ENCODE data around the gene ST3GAL6. TPM values are rescaled to one million over a fixed set of nuclear protein-coding genes. Genes with fewer than 3 reads are reported as not detected.

The ST3GAL6 gene
- total RNA-seq, 1 donor from 2014 or later, result 11.6 TPM

DNA sequence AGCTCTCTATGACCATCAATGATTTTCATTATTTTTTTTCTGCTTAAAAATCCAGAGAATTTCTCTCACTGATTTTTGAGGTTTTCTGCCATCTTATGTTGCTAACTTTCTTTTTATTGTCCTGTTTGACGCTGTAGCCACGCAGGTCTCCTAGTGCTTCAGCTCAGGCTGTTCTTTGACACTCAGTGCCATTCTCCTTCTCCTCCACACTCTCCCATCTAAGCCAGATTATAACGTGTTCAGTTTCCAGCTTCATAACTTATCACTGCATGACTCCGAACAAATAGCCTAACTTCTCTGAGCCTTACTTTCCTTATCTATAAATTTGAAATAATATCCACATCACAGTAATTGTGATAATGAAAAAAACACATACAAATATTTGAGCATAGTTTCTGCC is 22.8 kb upstream of the ST3GAL6 start:
- DNase-seq, result no peak

DNA sequence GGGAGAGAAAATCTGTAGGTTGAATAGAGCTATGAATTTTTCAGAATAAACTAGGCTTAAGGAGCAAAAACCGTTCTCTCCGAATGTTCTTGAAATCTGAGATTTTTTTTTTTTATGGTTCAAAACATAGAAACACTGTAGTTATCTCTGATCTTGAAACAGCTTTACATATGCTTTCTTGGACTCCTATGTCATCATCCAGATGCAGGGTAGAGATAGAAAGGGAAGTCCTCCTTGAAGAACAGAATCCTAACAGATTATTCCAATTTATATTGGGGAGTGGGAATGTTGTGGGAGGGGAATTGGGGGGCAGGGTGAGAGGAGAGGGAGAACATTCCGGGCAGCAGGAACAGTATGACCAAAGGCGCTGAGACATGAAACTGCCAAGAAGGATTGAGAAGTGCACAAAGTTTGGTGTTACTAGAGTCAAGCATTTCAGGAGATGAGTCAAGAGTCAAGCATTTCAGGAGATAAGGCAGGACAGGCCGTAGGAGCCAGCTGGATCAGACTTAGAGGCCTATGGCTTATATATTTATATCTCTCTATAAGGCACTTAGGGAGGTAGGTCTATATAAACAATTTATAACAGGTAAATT is 21.9 kb upstream of the ST3GAL6 start:
- no peak for DNase-seq

DNA sequence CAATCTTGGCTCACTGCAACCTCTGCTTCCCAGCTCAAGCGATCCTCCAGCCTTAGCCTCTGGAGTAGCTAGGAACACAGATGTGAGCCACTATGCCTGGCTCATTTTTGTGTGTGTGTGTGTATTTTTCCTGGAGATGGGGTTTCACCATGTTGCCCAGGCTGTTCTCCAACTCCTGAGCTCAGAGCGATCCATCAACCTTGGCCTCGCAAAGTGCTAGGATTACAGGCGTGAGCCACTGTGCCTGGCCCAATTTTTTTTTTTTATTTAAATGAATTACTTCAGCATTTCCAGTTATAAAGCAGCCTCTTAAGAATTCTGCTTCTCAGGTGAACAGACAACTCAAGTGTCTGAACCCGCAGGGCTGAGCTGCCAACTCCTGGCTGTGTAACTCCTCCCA is 20.1 kb upstream of the ST3GAL6 start:
- no peak for DNase-seq

DNA sequence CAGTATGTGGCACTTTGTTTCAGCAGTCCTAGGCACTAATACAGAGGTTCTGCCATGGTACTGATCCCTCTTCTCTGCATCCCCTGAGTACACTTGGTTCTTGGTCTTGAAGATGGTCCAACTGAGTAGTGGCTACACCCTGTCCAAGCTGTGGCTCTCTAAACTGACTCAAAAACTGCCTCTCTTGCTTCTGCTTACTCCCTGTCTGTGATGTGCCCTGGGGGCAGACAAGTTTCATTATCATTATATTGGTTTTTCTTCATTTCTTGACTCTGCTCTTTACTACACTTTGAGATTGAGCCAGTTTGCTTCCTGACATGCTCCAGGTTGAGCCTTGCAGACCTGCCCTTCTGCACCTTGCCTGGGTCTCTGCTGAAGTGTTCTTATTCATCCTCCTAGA is 18.9 kb upstream of the ST3GAL6 start:
- DNase-seq, result no peak

DNA sequence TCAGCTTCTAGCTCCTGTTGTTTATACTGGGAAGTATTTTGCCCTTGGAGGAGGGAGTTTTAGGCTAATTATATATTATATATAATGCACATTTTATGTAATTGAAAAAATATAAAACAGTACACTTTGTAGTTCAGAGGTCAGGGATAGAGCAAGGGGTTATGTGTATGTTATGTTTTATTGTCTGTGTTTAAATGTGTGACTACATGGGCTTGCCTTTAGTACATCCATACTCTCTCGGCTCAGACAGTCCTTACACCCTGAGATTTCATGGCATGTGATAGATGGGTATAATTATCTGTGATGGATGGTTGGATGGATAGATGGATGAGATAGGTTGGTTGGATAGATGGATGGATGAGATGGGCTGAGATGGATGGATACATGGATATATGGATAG is 17.4 kb upstream of the ST3GAL6 start:
- DNase-seq, result no peak

DNA sequence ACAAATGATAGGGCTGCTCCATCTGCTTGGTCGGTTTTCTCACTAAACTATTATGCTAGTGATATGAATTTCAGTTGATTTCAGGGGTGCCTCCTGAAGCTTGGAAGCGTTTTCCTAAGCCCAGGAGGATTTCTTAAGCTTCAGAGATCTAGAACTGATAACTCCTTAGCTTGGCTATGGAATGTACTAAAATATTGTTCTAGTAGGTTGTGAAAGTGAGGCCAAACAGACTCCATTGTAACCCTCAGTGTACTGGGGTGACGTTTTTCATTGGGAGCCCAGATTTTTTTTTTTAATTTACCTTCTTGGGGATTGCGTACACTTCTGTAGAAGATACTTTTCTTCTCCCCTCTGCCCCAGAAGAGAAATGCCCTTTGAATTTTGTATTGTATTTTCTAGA is 17.0 kb upstream of the ST3GAL6 start:
- no peak for DNase-seq

DNA sequence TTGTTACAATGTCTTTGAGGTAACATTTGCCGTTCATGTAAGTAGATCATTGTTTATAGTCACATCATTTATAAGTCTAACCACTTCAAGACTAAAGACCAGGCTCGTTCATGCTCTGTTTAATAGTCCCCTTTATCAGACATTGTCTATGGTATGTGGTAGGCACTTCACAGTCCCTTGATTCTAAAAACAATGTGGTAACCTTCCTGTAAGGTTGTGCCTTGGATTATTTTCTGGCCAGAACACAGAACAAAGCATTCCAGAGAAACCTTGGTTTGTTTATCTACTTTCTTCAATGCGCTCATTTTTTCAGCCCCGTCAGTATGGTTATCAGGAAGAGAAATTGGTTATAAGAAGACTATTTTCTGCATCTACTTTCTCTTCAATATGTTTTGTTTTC is 16.3 kb upstream of the ST3GAL6 start:
- DNase-seq, result no peak

DNA sequence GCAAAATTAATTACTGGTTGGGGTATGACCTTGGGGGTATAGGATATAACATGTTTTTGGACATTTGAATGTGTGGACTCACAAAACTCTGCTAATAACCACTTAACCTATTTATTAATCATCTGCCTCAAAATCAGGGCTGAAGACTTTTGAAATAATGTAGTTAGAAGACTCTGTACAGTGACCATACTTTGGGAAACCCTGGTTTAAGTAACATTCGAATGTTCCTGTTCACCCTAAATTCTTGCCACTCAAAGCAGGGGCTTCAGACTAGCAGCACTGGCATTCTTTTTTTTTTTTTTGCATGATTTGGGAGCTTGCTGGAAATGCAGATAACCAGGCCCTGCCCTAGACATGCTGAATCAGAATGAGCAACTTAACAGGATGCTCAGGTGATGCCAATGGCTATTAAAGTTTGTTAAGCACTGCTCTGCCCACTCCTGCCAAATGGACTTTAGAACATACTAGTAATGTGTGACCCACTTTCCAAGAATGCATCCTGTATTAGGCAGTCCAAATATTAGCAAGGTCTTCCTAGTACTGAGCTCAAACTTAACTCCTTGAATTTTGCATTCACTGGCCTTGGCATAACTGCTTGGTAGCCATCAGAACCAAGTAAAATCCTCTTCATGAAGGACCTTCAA is 12.7 kb upstream of the ST3GAL6 start:
- no peak for DNase-seq

DNA sequence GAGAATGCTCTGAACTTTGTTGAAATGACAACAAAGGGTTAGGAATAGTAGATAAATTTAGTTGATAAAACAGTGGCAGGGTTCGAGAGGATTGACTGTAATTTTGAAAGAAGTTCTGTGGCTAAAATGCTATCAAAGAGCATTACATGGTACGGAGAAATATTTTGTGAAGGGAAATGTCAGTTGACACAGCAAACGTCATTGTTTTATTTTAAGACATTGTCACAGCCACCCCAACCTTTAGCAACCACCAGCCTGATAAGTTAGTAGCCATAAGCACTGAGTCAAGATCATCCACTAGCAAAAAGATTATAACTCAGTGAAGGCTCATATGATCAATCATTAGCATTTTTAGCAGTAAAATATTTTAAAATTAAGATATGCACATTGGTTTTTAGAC is 8.7 kb upstream of the ST3GAL6 start:
- DNase-seq, result no peak

DNA sequence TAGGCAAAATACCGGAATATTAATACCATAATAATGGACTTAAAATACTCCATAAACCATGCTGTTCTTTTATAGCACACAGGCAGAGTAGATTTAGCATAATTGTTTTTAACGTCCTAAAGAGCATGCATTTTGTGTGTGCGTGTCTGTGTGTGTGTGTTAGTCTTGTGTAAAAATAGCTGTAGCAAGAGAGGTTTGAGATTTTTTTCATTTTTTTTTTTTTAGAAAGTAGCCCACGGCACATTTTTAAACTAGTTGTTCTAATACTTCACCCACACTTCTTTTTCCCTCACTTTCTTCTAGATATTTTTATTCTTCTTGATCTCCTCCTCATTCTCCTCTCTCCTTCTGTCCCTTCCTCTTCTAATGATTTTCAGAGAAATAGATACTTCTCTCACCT is 7.5 kb upstream of the ST3GAL6 start:
- no peak for DNase-seq

DNA sequence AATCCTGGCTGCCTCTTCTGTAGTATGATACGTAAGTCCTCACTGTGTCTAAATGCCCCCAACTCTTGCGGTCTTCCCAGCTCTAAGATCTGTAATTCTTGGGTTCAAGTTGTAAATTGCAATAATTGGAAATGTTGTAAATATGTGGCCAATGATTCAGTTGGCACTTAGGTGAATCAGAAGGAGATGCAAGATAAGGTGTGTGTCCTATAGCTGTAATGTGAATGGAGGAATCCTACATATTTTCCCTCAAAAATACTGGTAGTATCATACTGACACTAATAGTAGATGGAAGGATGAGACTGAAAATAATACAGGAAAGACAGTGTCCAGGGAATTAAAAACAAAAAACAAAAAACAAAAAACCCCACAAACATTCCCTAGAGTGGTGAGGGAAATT is 3.5 kb upstream of the ST3GAL6 start:
- no peak for DNase-seq

DNA sequence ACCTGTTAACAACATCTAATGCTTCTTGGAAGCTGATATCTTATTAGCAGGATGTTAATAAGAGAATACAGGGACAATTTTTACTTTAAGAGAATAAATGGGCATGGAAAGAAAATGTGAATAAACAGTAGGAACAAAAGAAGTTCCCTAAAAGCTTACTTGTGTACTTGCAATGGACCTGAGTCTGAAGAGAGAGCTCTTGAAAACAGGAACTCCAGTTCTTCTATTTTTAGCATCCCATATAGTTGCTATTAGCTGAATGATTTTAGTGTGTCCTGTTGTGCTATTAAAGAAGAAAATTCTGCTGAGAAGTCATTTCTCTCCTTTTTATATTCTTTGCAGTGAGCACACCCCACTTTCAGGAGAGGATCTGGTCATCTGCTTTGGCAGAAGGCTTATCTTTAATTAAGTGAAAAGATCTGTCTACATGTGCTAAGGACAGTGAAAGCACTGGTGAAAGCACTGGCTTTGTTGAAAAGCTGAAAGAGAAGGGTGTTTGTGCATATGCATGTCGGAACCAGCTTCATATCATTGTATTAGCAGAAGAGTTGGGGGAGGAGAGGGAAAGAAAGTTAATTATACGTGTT is 1.4 kb upstream of the ST3GAL6 start:
- DNase-seq, result no peak

DNA sequence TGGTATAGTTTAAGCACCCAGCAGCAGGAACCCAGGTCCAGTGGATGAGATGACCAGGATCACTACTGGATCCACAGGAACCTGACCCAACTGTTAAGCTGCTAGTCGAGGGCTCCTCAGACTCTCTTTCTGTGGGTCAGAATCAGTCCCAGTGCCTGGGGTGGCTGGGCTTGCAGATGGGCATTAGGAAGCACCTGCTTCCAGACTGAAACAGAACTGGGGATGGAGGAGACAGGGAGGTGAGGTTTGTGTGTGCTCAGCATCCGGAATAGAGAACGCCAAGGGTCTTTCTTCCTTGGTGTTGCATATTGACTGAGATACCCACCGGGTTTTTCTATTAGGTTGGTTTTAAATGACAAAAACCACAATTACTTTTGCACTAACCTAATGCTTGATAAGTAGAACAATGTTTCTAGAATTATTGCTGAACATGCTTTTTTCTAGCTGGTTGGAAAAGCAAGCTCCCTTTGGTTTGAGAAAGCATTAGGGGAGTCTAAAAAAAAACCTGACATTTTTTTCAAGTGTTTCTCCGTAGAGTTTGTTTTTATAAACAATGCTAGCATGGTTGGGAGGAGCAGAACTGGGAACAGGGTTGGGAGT is 779 bp downstream of the ST3GAL6 start:
- no peak for DNase-seq

DNA sequence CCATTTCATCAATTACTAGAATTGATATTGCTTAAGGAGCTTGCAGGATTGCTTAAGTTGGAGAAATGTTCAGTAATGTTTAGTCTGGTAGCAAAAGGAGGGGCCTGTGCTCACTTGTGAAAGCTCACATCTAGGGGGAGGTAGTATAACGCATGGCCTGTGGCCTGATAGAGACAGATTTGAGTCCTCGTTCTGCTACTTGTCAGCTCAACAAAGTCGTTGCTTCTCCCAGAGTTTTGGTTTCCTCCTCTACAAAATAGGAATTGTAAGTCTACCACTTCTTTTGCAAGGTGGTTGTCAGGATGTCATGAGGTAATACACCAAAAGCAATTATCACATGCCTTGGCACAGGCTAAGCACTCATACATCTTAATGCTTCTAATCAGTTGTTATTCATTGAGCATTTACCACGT is 1.3 kb downstream of the ST3GAL6 start:
- DNase-seq, result no peak

DNA sequence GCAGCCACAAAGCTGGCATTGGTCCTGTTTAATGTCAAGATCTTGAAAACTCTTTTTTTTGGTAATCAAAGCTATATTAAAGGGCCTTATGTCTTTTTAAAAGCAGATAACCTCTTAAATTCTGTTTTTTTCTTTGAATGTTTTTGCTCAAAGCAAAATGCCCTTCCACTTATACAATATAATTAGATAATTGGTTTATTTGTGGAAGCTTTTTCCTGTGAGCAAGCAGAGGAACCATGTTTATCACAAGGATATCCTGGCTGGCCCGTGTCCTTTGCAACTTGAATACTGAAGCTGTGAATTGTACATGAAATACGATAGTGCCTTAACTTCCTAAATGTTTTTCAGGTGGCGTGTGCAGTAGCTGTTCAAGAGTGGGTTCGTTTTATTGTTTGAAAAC is 2.6 kb downstream of the ST3GAL6 start:
- no peak for DNase-seq

DNA sequence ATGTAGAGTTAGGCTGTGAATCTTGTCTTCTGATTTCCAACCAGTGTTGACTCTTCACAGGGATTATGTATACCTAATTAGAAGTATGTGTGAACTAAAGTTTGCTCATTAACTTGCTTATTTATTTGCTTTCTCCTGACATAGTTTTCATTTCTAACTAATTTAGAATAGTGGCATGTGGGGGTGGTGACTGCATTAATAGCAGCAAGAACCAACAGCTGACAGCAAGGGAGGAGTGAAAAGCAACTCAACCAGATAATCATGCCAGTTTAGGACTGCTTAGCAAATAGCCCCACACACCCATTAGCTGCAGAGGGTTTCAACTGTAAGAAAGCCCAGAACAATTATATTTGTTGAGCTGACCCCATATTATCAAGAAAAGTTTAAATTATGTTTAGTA is 3.8 kb downstream of the ST3GAL6 start:
- no peak for DNase-seq

DNA sequence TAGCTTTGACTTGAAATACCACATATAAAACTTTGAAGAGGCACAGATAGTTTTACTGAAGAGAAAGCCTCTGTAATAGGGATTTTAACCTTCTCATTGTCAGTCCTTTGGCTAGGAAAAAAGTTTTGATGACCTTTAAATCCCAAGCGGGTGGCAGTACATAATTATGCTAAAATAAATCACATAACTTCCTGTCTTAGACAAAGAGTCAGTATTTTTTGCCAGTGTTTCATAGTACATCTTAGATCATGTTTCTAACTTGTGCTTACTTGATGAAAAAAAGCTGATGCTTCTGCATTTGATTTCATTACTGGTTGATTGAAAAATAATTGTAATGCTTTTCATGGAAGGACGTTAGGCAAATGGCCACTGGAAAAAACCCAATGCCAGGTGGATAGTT is 5.8 kb downstream of the ST3GAL6 start:
- no peak for DNase-seq

DNA sequence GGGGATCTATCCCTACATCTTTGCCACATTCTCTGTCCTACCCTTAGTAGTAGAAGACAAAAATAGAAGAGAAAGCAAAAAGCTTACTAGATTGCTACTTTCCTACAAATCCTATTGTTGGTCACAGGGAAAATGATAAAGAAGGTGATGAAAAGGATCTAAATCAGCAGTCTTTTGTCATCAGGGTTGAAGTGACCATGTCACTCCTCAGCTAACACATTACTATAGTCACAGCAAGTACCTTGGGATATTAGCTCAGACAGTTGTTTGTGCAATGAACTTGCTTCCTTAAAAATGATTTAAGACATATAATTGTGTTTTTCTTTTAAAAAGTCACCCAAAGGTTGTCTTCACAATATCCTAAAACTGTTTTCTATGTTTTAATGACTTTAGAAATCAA is 6.3 kb downstream of the ST3GAL6 start:
- no peak for DNase-seq

DNA sequence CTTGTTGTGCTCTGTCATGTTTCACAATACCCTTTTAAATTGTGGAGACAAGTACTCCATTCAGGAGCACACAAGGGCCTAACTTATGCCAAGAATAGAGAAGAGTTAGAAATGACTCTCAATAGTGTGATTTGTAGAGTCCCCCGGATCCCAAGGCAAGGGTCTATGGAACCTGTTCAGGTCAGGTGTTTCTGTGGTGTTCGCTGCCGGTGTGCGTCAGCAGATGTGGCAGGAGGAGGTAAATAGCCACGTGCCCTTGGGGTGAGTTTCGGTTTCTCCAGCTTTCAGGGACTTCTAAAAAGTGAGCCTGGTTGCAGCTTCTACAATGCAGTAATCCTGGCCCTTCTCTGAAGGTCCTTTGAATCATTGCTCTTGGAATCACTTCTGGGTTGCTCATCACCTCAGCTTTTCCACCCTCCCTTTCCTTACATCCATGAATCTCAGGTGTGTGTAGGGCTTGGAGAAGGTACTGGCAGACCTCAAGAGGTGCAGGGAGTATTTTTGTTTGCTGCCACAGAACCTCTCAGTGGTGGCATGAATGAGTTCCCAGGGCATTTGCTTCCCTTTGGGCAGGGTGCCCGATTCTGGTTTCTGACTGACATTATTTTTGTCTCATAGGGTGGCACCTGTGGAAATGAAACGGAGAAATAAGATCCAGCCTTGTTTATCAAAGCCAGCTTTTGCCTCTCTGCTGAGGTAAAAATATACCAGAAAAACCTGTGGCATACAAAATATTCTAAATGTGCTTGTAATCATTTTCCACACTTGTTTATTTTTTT is 7.3 kb downstream of the ST3GAL6 start:
- no peak for DNase-seq

DNA sequence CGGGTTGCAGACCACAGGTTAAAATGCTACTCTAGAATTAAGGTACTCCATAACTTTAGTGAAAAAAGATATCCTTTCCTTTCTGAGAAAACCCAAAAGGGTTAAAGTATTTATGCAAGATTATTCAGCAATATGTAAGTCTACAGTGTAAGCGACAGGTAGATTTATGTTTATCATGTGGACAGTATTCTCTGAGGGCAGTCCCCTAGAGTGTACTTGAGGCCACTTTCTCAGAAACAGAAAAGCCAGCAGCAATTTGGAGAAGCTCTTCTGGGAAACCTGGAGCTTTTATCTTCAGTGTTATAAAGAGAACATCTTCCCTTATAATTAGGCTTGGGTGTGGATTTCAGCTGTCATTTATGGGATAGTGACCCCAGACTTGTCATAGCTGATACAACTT is 8.9 kb downstream of the ST3GAL6 start:
- no peak for DNase-seq

DNA sequence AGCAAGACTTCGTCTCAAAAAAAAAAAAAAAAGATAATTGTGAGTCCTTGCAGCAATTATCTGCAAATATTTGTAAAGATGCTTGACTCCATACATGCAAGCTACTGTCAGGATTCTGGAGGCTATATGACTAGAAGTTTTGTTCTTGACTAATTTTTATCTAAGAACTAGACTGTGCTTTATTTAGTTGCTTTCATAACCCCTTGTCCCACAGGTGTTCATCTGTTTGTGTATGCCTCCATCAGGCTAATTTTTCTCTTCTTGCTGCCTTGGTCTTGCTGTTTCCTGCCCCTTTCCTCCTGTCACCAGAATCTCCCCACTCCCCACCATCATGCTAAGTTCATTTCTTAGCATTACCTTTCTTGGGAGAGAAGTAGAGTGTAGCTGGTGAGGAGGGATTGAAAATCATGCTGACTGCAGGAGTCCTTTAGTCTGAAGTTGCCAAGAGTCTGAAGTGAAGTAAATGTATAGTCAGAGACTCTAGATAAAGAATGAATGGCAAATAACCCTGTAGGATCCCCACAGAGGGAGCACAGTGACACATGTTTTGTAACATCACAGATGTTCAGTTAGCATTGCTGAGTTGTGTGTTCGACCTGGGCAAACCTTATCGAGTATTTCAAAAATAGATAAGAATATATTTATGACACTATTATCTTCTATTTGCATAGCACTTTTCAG is 12.5 kb downstream of the ST3GAL6 start:
- DNase-seq, result no peak

DNA sequence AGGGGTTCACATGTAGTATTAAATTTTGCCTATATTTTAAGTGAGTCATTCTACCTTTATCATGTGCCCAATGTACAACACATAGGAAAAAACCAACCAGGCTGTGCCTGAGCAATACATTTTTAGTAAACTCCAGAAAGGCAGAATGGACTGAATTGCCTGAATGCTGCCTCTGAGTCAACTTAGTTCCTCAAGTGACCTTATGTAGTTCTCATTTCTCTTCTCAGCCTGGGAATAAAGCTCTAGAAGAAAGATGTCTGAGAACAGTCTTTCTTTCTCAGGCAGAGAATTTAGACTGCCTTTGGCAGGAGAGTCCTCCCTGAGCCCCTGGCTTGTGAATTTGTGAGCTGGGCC is 13.0 kb downstream of the ST3GAL6 start:
- no peak for DNase-seq

DNA sequence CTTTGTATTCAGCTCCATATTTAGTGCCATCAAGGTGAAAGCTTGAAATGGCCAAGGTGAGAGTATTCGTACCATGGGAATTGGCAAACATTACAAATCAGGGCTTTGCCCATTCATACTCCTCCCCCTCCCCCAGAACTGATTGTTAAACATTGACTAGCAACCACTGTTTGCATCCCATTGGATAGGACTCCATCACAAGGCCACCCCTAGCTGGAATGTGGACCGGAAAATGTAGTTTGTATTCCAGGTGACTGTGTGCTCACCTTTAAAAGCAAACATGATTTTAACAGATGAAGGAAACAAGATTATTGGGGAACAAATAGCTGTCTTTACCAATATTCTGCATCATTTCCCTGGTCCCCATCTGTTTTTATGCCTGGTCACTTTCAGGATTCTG is 14.1 kb downstream of the ST3GAL6 start:
- DNase-seq, result no peak
